ENCODE data around the gene TULP4.

TULP4 gene

GRCh38 chr6:158552055-158552795 is 240.0 kb downstream of the TULP4 start:
- ATAC-seq = no peak
- TF ChIP-seq TSHZ2 (CRISPR knock-in tag; IDR thresholded peaks at IDR 0.05) (no peak), ZNF70 (CRISPR knock-in tag; IDR thresholded peaks at IDR 0.05) (no peak), CSRNP3 (CRISPR knock-in tag; IDR thresholded peaks at IDR 0.05) (no peak), BACH2 (CRISPR knock-in tag; IDR thresholded peaks at IDR 0.05; ENCODE audit: borderline replicate concordance) (no peak), ZNF565 (CRISPR knock-in tag; conservative IDR thresholded peaks at IDR 0.05; ENCODE audit: low read depth) (no peak), OSR1 (CRISPR knock-in tag; IDR thresholded peaks at IDR 0.05) (no peak), ZNF8 (CRISPR knock-in tag; IDR thresholded peaks at IDR 0.05) (no peak), TOX (CRISPR knock-in tag; IDR thresholded peaks at IDR 0.05; ENCODE audit: borderline replicate concordance) (no peak), RARB (CRISPR knock-in tag; IDR thresholded peaks at IDR 0.05) (no peak), ZC3H10 (CRISPR knock-in tag; IDR thresholded peaks at IDR 0.05) (no peak), ZFP3 (CRISPR knock-in tag; IDR thresholded peaks at IDR 0.05) (no peak), ZFP30 (CRISPR knock-in tag; IDR thresholded peaks at IDR 0.05) (no peak), PATZ1 (CRISPR knock-in tag; IDR thresholded peaks at IDR 0.05; ENCODE audit: borderline replicate concordance) (no peak), SNAI2 (CRISPR knock-in tag; IDR thresholded peaks at IDR 0.05) (no peak), GLIS3 (CRISPR knock-in tag; IDR thresholded peaks at IDR 0.05) (no peak)

- no peak for ATAC-seq
- TF ChIP-seq ESRRG (CRISPR knock-in tag; IDR thresholded peaks at IDR 0.05) = no peak
- no peak for TF ChIP-seq ZFP3 (CRISPR knock-in tag; IDR thresholded peaks at IDR 0.05)
- no peak for TF ChIP-seq ZC3H10 (CRISPR knock-in tag; IDR thresholded peaks at IDR 0.05)
- no peak for TF ChIP-seq RARB (CRISPR knock-in tag; IDR thresholded peaks at IDR 0.05)
- no peak for TF ChIP-seq PPARA (CRISPR knock-in tag; IDR thresholded peaks at IDR 0.05; ENCODE audit: borderline replicate concordance)
Measured at GRCh38 chr6:158552796-158553138, 240.5 kb downstream of the TULP4 start.

- TF ChIP-seq BACH2 (CRISPR knock-in tag; IDR thresholded peaks at IDR 0.05; ENCODE audit: borderline replicate concordance) (no peak), SNAI2 (CRISPR knock-in tag; IDR thresholded peaks at IDR 0.05) (no peak), GLIS3 (CRISPR knock-in tag; IDR thresholded peaks at IDR 0.05) (no peak), ZFP30 (CRISPR knock-in tag; IDR thresholded peaks at IDR 0.05) (no peak), ARNTL (CRISPR knock-in tag; IDR thresholded peaks at IDR 0.05; ENCODE audit: borderline replicate concordance, low read depth) (no peak), PPARA (CRISPR knock-in tag; IDR thresholded peaks at IDR 0.05; ENCODE audit: borderline replicate concordance) (no peak)
- TF ChIP-seq, protein P1, sequence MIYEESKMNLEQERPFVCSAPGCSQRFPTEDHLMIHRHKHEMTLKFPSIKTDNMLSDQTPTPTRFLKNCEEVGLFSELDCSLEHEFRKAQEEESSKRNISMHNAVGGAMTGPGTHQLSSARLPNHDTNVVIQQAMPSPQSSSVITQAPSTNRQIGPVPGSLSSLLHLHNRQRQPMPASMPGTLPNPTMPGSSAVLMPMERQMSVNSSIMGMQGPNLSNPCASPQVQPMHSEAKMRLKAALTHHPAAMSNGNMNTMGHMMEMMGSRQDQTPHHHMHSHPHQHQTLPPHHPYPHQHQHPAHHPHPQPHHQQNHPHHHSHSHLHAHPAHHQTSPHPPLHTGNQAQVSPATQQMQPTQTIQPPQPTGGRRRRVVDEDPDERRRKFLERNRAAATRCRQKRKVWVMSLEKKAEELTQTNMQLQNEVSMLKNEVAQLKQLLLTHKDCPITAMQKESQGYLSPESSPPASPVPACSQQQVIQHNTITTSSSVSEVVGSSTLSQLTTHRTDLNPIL (CRISPR knock-in tag; IDR thresholded peaks at IDR 0.05; ENCODE audit: low read depth) = no peak
- ATAC-seq = no peak
Measured at GRCh38 chr6:158554611-158555361, 242.5 kb downstream of the TULP4 start.

DNA sequence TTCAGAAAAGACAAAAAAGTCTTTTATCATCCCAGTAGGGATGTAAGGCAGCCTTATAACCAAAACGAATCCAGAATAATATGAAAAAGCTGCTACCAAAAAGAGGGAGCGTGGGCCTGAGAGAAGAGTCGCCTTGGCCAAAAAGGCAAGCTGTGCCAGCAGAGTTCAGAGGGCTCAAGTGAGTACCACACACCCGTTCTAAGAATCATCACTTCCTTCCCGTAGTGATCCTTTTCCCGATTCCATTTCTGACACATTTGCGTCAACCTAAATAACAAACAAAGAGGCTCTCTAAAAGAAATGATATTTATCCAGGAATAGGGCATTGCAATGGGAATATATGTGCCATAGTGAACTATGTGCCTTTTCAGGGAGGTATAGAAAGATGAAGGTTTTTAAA is 243.8 kb downstream of the TULP4 start:
- ATAC-seq = no peak
- TF ChIP-seq ZNF565 (CRISPR knock-in tag; conservative IDR thresholded peaks at IDR 0.05; ENCODE audit: low read depth) (no peak), ISL1 (CRISPR knock-in tag; IDR thresholded peaks at IDR 0.05) (no peak), BACH2 (CRISPR knock-in tag; IDR thresholded peaks at IDR 0.05; ENCODE audit: borderline replicate concordance) (no peak), CSDC2 (CRISPR knock-in tag; IDR thresholded peaks at IDR 0.05) (no peak), TOX (CRISPR knock-in tag; IDR thresholded peaks at IDR 0.05; ENCODE audit: borderline replicate concordance) (no peak), SNAI2 (CRISPR knock-in tag; IDR thresholded peaks at IDR 0.05) (no peak), ESRRG (CRISPR knock-in tag; IDR thresholded peaks at IDR 0.05) (no peak), ZFP3 (CRISPR knock-in tag; IDR thresholded peaks at IDR 0.05) (no peak), ARNTL (CRISPR knock-in tag; IDR thresholded peaks at IDR 0.05; ENCODE audit: borderline replicate concordance, low read depth) (no peak), ZFP30 (CRISPR knock-in tag; IDR thresholded peaks at IDR 0.05) (no peak), RARB (CRISPR knock-in tag; IDR thresholded peaks at IDR 0.05) (no peak), ZNF70 (CRISPR knock-in tag; IDR thresholded peaks at IDR 0.05) (no peak), POU6F1 (CRISPR knock-in tag; IDR thresholded peaks at IDR 0.05; ENCODE audit: borderline replicate concordance, low read depth) (no peak), OSR1 (CRISPR knock-in tag; IDR thresholded peaks at IDR 0.05) (no peak), ZNF8 (CRISPR knock-in tag; IDR thresholded peaks at IDR 0.05) (no peak), PPARA (CRISPR knock-in tag; IDR thresholded peaks at IDR 0.05; ENCODE audit: borderline replicate concordance) (no peak), GLIS3 (CRISPR knock-in tag; IDR thresholded peaks at IDR 0.05) (no peak)
- TF ChIP-seq, protein P1 (CRISPR knock-in tag; IDR thresholded peaks at IDR 0.05; ENCODE audit: low read depth) = no peak

All from SK-N-SH treated with all-trans-retinoic acid at 6 μM for 48 hours (cell line).